Activated CD4-positive, alpha-beta memory T cell treated with anti-CD3 and anti-CD28 coated beads for 36 hours (primary cell): ENCODE data around the gene SELENOM. TPM values are rescaled to one million over a fixed set of nuclear protein-coding genes. Genes with fewer than 3 reads are reported as not detected.

ENCODE experiments used
- CTCF ChIA-PET: fragments of 350-600 bp; sonication (Branson Sonifier 250); formaldehyde crosslinking; loops from one replicate; lab custom pipeline; 2021; ENCODE audit warnings: antibody characterized with exemption, inconsistent platforms; lab: Charles Lee
- POLR2A ChIA-PET: fragments of 350-600 bp; sonication (Branson Sonifier 250); formaldehyde crosslinking; loops from one replicate; lab custom pipeline; 2021; ENCODE audit warnings: antibody characterized with exemption; lab: Charles Lee
- DNase-seq: peaks from one replicate; pipeline ENCODE4 v3.0.0-alpha.2; 2020
- H3K27ac Mint-ChIP-seq: one replicate; pipeline ENCODE4 v1.8.0; 2021; ENCODE audit warnings: mixed read lengths
- H3K27me3 Mint-ChIP-seq: one replicate; pipeline ENCODE4 v1.8.0; 2021; ENCODE audit warnings: mixed read lengths
- H3K36me3 Mint-ChIP-seq: one replicate; pipeline ENCODE4 v1.8.0; 2021; ENCODE audit warnings: mixed read lengths
- H3K4me1 Mint-ChIP-seq: one replicate; pipeline ENCODE4 v1.8.0; 2021; ENCODE audit warnings: low read depth, mixed read lengths
- H3K4me3 Mint-ChIP-seq: one replicate; pipeline ENCODE4 v1.8.0; 2021; ENCODE audit warnings: mild to moderate bottlenecking, mixed read lengths
- H3K9me3 Mint-ChIP-seq: one replicate; pipeline ENCODE4 v1.8.0; 2021; ENCODE audit warnings: mixed read lengths
- intact Hi-C: fragments of 100-400 bp; cut with micrococcal nuclease; formaldehyde crosslinking; loops from one replicate; pipeline ENCODE4 v1.15.1; 2023
- total RNA-seq, 2 experiments: library from RNA; stranded (reverse); gene quantifications; one replicate each; pipeline ENCODE4 v1.2.3, GENCODE V29; 2021

The SELENOM gene
- total RNA-seq, 2 experiments from 2014 or later = 14.1 to 14.3 TPM

- no peak for DNase-seq
- H3K4me1 Mint-ChIP-seq = peaks cover 12% of the 10 kb centered on the region
- intact Hi-C loops = loop anchor here (10.0 kb wide), 1 partner anchor 127 kb away; the partner anchor contains the start of gene LIMK2
- ChIA-PET POLR2A (no interaction called here), CTCF (interaction anchor here (0.6 to 1.1 kb wide), 5 partner anchors 8 to 774 kb away, joined by 3 to 4 read pairs (median 3); partner anchors contain the start of gene SELENOM)
- no peaks in the 10 kb centered on the region for H3K36me3 Mint-ChIP-seq
- no peaks in the 10 kb centered on the region for H3K27me3 Mint-ChIP-seq
- H3K27ac Mint-ChIP-seq = no peak overlapping the region
- no peaks in the 10 kb centered on the region for H3K9me3 Mint-ChIP-seq
- H3K4me3 Mint-ChIP-seq = no peak overlapping the region
These were observed 19.6 kb downstream of the SELENOM start for GRCh38 chr22:31087744-31088215.

DNA sequence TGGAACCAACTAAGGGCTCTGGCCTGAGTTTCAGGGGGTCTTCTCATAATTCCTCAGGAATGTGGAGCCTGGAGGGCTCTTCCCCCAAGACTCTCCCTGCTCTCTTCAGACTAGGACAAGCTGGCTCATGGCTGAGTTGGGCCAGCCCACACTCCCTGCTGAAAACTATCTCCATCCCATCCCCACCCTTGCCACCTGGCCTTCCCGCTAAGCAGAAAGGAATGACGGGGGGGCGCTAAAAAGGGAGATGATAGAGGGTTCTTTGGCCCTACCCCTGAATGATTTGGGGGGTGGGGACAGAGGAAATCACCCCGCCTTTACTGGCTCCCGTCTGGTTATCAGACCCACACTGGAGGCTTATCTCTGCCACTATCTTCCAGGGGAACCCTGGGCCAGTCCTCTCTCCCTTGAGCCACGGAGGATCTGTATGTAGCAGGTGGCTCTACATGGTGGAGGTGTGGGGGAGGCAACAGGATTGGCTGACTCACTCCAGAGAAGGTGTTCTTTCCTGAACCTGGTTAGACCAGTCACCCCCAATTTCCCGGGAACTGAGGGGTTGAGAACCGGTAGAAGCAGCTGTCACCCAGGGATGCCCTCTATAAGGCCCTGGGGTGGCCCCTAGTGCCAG is 20.6 kb downstream of the SELENOM start:
- CTCF ChIA-PET = interaction anchor here (0.6 to 3.0 kb wide), 6 partner anchors 9 to 773 kb away, joined by 3 to 18 read pairs (median 3); no protein-coding TSS in a partner anchor
- no peaks in the 10 kb centered on the region for H3K36me3 Mint-ChIP-seq
- H3K9me3 Mint-ChIP-seq = no peaks in the 10 kb centered on the region
- H3K27ac Mint-ChIP-seq = no peak overlapping the region
- H3K4me1 Mint-ChIP-seq = peaks cover 22% of the 10 kb centered on the region
- POLR2A ChIA-PET = no interaction called here
- no peaks in the 10 kb centered on the region for H3K27me3 Mint-ChIP-seq
- DNase-seq = no peak
- intact Hi-C loops = loop anchor here (10.0 kb wide), 1 partner anchor 128 kb away; the partner anchor contains the start of gene LIMK2
- no peak overlapping the region for H3K4me3 Mint-ChIP-seq

DNA sequence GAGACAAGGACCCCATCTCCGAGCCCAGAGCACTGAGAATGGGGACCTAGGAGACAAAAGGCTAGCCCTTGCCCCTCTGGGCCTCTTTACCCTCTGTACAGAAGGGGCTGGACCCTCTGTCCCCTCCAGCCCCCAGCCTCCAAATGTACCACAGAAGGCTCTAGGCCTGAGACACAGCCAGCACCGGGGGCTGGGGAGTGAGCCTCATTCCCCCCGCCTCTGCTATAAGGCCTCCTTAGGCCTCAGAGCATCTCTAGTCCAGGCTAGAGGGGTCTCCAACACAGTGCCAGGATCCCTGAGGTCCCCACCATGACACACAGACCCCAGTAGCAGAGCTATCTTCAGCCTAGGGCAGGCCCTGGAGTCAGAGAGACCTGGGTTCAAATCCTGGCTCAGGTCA is 21.4 kb downstream of the SELENOM start:
- Mint-ChIP-seq H3K4me3 (peak overlapping the region; percentile 76), H3K9me3 (no peaks in the 10 kb centered on the region), H3K4me1 (peaks cover 26% of the 10 kb centered on the region), H3K27ac (no peak overlapping the region), H3K36me3 (no peaks in the 10 kb centered on the region), H3K27me3 (no peaks in the 10 kb centered on the region)
- CTCF ChIA-PET = interaction anchor here (0.6 to 3.8 kb wide), 12 partner anchors 10 to 451 kb away, joined by 3 to 27 read pairs (median 6); partner anchors contain the start of genes MORC2, PIK3IP1, SELENOM and TUG1
- intact Hi-C loops = loop anchor here (2.0 to 10.0 kb wide), 5 partner anchors 21 to 145 kb away; partner anchors contain the start of genes LIMK2, MORC2, RNF185 and SELENOM
- POLR2A ChIA-PET = interaction anchor here (4.7 kb wide), 1 partner anchor 117 kb away, joined by 28 read pairs; the partner anchor contains the start of genes MORC2 and TUG1
- DNase-seq = no peak

- Mint-ChIP-seq H3K27me3 (no peaks in the 10 kb centered on the region), H3K27ac (peak overlapping the region; percentile 80), H3K36me3 (no peaks in the 10 kb centered on the region), H3K9me3 (no peaks in the 10 kb centered on the region), H3K4me3 (peak overlapping the region; percentile 76), H3K4me1 (peaks cover 30% of the 10 kb centered on the region)
- DNase-seq = no peak
- CTCF ChIA-PET = interaction anchor here (0.6 to 3.8 kb wide), 31 partner anchors 8 to 451 kb away, joined by 3 to 27 read pairs (median 6); partner anchors contain the start of genes MORC2, PIK3IP1, RNF185 and SELENOM
- intact Hi-C loops = loop anchor here (2.0 to 10.0 kb wide), 5 partner anchors 21 to 145 kb away; partner anchors contain the start of genes LIMK2, MORC2, RNF185 and SELENOM
- POLR2A ChIA-PET = interaction anchor here (0.8 to 4.7 kb wide), 6 partner anchors 8 to 207 kb away, joined by 3 to 28 read pairs (median 4); partner anchors contain the start of genes MORC2, SELENOM and TUG1
These were observed 21.9 kb downstream of the SELENOM start for GRCh38 chr22:31085493-31085824.

DNA sequence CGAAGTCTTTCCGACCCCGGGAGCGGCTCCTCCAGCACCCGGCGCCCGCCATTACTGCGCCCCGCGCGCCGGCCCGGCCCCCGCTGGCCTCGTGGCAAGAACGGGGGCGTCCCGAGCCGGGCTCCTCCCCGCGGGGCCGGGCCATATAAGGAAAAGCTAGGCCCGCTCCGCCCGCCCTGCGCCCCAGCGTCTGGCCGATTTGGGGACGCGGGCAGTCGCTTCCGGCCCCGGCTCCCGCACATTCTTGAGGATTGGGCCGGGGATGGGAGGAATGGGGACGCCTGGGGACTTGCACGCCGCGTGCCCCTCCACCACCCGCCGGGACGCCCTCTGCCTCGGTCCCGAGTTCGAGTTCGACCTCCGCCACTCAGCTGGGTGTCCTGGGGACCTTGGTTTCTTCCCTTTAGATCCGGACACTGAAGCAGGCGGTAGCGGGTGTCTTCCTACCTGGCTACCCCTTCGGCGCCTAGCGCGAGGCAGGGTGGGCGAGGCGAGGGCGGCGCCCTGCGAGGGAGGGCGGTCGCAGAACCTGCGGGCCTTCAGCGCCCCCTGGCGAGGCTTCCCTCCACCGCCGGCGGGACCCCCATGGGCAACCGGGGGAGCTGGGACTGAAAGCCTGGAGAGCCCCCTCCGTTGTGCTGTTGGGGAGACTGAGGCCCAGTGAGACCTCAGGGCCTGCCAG is 22.4 kb downstream of the SELENOM start:
- H3K27me3 Mint-ChIP-seq = no peaks in the 10 kb centered on the region
- H3K36me3 Mint-ChIP-seq = no peaks in the 10 kb centered on the region
- ChIA-PET CTCF (interaction anchor here (0.6 to 3.8 kb wide), 38 partner anchors 8 to 769 kb away, joined by 3 to 27 read pairs (median 4); partner anchors contain the start of genes LIMK2, MORC2, PIK3IP1 and RNF185), POLR2A (interaction anchor here (0.8 to 4.7 kb wide), 11 partner anchors 9 to 261 kb away, joined by 3 to 28 read pairs (median 3); partner anchors contain the start of genes LIMK2, MORC2, PATZ1 and SELENOM)
- H3K4me1 Mint-ChIP-seq = peaks cover 30% of the 10 kb centered on the region
- DNase-seq = peak; percentile 90
- intact Hi-C loops = loop anchor here (1.0 to 10.0 kb wide), 9 partner anchors 22 to 493 kb away; partner anchors contain the start of genes LIMK2, MORC2, PES1 and RNF185
- H3K9me3 Mint-ChIP-seq = no peaks in the 10 kb centered on the region
- H3K27ac Mint-ChIP-seq = peak overlapping the region; percentile 80
- H3K4me3 Mint-ChIP-seq = peak overlapping the region; percentile 83

- peak overlapping the region; percentile 83 for H3K4me3 Mint-ChIP-seq
- intact Hi-C loops = loop anchor here (1.0 to 10.0 kb wide), 9 partner anchors 23 to 492 kb away; partner anchors contain the start of genes LIMK2, MORC2, PES1 and RNF185
- peaks cover 30% of the 10 kb centered on the region for H3K4me1 Mint-ChIP-seq
- ChIA-PET CTCF (interaction anchor here (0.7 to 3.8 kb wide), 27 partner anchors 9 to 769 kb away, joined by 3 to 27 read pairs (median 4); partner anchors contain the start of genes LIMK2, MORC2, PIK3IP1 and SELENOM), POLR2A (interaction anchor here (0.6 to 4.7 kb wide), 10 partner anchors 9 to 262 kb away, joined by 3 to 28 read pairs (median 4); partner anchors contain the start of genes LIMK2, MORC2, PATZ1 and TUG1)
- no peaks in the 10 kb centered on the region for H3K27me3 Mint-ChIP-seq
- peak overlapping the region; percentile 35 for H3K27ac Mint-ChIP-seq
- DNase-seq = no peak
- no peaks in the 10 kb centered on the region for H3K9me3 Mint-ChIP-seq
- H3K36me3 Mint-ChIP-seq = no peaks in the 10 kb centered on the region
These were observed 23.2 kb downstream of the SELENOM start for GRCh38 chr22:31083923-31084810.

DNA sequence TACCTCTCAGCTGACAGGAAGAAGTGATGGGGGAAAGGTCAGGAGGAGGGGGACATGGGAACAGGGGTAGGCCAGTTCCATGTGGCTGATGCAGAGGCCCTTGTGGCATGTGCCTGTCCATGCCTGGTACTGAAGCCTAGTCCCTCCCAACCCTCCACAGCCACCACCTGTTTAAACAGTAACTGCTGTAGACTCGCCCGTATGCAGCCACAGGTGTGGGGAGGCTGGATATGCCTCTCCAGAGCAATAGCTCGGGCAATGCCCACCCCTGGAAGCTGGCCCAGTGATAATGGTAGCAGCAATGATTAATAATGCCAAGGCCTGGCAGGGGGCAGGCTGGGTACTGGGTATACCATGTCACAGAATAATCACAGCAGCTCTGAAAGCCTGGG is 24.0 kb downstream of the SELENOM start:
- Mint-ChIP-seq H3K27ac (no peak overlapping the region), H3K36me3 (no peaks in the 10 kb centered on the region), H3K9me3 (no peaks in the 10 kb centered on the region), H3K4me3 (peak overlapping the region; percentile 85), H3K27me3 (no peaks in the 10 kb centered on the region), H3K4me1 (peaks cover 30% of the 10 kb centered on the region)
- no peak for DNase-seq
- POLR2A ChIA-PET = interaction anchor here (0.6 to 4.7 kb wide), 3 partner anchors 11 to 129 kb away, joined by 3 to 28 read pairs (median 9); partner anchors contain the start of genes LIMK2, MORC2 and TUG1
- CTCF ChIA-PET = interaction anchor here (0.5 to 3.8 kb wide), 14 partner anchors 12 to 340 kb away, joined by 3 to 27 read pairs (median 6); partner anchors contain the start of genes LIMK2, MORC2, SELENOM and TUG1
- intact Hi-C loops = loop anchor here (5.0 to 10.0 kb wide), 3 partner anchors 131 to 491 kb away; partner anchors contain the start of genes LIMK2, PES1 and SLC35E4

DNA sequence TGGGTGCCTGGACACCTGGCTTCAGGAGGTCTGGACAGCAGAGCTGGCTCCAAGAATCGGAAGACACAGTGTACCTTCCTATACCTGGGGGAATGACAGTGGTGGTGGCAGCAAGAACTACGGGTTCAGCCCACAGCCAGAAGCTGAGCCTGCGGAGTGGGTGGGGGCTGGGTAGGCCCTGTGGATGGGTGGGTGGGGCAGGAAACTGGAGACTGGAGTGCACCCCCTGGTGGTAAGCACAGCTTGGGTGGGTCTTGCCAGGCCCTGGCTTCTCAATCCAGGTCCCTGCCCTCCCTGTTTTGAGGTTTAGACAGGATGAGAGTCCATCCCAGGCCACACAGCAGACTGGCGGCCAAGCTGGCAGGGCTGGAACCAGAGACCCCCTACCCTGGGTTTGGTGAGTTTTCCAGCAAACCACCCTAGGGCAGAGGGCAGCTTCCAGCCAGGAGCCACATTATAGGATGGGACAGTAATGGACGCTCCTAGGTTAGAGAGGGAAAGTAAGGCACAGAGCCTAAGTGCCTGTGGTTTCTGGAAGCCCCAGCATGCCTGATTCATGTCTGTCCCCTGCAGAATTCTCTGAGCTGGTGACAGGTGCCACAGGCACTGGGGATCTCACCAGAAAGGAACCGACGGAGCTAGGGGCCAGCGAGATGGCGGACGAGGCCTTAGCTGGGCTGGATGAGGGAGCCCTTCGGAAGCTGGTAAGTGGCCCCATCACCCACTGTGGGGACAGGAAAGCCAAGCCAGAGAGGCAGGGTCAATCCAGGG is 24.6 kb downstream of the SELENOM start:
- H3K36me3 Mint-ChIP-seq = no peaks in the 10 kb centered on the region
- H3K27me3 Mint-ChIP-seq = no peaks in the 10 kb centered on the region
- peak; percentile 77 for DNase-seq
- peaks cover 30% of the 10 kb centered on the region for H3K4me1 Mint-ChIP-seq
- no peaks in the 10 kb centered on the region for H3K9me3 Mint-ChIP-seq
- ChIA-PET POLR2A (interaction anchor here (0.8 to 4.7 kb wide), 5 partner anchors 24 to 210 kb away, joined by 3 to 28 read pairs (median 6); partner anchors contain the start of genes LIMK2, MORC2, PIK3IP1 and SELENOM), CTCF (interaction anchor here (0.5 to 3.8 kb wide), 15 partner anchors 17 to 284 kb away, joined by 3 to 27 read pairs (median 5); partner anchors contain the start of genes LIMK2, MORC2, SELENOM and TUG1)
- H3K27ac Mint-ChIP-seq = no peak overlapping the region
- intact Hi-C loops = loop anchor here (5.0 to 10.0 kb wide), 3 partner anchors 132 to 490 kb away; partner anchors contain the start of genes LIMK2, PES1 and SLC35E4
- H3K4me3 Mint-ChIP-seq = peak overlapping the region; percentile 85

GRCh38 chr22:31081963-31082605 is 25.3 kb downstream of the SELENOM start:
- H3K27ac Mint-ChIP-seq = no peak overlapping the region
- H3K27me3 Mint-ChIP-seq = no peaks in the 10 kb centered on the region
- no peaks in the 10 kb centered on the region for H3K9me3 Mint-ChIP-seq
- DNase-seq = peak; percentile 60
- peaks cover 30% of the 10 kb centered on the region for H3K4me1 Mint-ChIP-seq
- intact Hi-C loops = loop anchor here (5.0 to 10.0 kb wide), 3 partner anchors 133 to 490 kb away; partner anchors contain the start of genes LIMK2, PES1 and SLC35E4
- CTCF ChIA-PET = interaction anchor here (0.7 to 1.8 kb wide), 8 partner anchors 18 to 191 kb away, joined by 3 to 8 read pairs (median 4); partner anchors contain the start of gene SELENOM
- H3K36me3 Mint-ChIP-seq = no peaks in the 10 kb centered on the region
- POLR2A ChIA-PET = interaction anchor here (0.5 to 4.7 kb wide), 6 partner anchors 25 to 670 kb away, joined by 3 to 28 read pairs (median 3); partner anchors contain the start of genes MORC2, PIK3IP1, SELENOM and TUG1
- H3K4me3 Mint-ChIP-seq = peak overlapping the region; percentile 85
